Measurements from ENCODE around the gene BABAM2.
"Not testable (repeated sequence)": the region's sequence is repeated elsewhere in the genome, so short reads cannot be mapped to it uniquely, and the experiment has no call there.

Gene BABAM2

DNA sequence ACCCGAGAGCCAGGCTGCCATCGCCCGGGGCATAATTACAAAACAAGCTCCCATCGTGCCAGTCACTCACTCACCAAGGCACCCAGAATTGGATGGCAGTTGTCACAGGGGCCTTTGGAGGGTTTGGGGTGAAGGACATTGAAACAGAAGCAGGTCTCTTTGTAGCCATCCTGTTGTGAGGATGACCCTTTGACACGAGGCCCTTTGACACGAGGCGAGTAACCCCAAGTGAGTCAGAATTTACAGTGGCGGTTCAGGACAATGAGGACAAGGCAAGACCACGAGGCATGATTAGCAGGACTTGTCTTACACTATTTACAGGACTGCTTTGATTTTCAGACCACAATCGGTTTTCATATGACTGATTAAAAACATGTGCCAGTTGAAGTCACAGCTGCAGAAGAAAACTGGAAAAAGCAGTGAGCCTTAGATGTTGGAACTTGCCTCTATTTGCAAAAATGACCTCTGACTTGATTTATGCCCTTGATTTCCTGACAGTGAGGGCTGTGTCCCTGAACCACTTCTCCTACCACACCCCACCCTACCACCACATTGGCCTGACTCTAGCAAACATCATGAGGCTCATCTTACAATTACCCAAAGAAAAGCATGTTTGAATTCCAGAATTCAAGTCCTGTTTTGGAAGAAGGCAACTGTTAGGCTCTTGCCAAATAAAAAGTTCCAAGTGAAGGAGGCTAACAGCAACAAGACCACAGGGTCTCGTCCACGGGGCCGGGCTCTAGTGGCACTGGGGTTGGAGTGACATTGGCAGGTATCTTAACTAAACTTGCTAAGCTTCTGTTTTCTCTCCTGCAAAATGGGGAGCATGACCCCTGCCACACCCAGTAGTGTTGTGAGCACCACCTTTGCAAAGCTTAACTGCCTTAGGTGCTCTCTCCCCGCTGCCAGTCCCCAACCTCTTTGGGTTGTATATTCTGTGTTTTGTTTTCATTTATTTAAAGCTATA lies 437.7 kb downstream of the BABAM2 start:
- no peak for DNase-seq (ENCODE audit: low read depth in 3 of 3)

DNA sequence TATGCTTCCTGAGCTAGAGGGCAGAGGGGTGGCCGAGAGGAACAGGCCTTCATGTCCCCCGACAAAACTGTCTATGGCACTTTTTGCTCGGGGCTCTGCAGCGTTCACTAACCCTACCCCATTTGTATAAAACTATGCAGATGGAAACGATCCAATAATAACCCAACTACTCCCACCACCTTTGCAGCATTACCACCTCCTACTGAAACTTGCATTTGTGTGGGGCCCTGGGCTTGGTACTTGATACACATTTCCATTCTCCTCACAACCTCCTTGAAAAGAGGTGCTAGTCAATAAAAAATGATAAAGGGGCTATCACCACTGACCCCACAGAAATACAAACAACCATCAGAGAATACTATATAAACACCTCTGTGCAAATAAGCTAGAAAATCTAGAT lies 438.7 kb downstream of the BABAM2 start:
- no peak for DNase-seq (ENCODE audit: low read depth in 3 of 3)

DNA sequence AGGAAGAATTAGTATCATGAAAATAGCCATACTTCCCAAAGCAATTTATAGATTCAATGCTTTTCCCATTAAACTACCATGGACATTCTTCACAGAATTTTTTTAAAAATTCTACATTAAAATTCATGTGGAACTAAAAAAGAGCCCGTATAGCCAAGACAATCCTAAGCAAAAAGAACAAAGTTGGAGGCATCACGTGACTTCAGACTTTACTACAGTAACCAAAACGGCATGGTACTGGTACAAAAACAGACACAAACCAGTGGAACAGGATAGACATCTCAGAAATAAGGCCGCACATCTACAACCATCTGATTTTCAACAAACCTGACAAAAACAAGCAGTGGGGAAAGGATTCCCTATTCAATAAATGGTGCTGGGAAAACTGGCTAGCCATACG lies 440.2 kb downstream of the BABAM2 start:
- not testable (repeated sequence) for DNase-seq (ENCODE audit: low read depth in 3 of 3)

DNA sequence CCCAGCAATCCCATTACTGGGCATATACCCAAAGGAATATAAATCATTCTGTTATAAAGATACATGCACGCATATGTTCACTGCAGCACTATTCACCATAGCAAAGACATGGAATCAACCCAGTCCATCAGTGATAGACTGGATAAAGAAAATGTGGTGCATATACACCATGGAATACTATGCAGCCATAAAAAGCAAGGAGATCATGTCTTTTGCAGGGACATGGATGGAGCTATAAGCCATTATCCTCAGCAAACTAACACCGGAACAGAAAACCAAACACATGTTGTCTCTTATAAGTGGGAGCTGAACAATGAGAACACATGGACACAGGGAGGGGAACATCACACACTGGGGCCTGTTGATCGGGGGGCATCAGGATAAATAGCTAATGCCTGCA lies 441.3 kb downstream of the BABAM2 start:
- not testable (repeated sequence) for DNase-seq (ENCODE audit: low read depth in 3 of 3)

DNA sequence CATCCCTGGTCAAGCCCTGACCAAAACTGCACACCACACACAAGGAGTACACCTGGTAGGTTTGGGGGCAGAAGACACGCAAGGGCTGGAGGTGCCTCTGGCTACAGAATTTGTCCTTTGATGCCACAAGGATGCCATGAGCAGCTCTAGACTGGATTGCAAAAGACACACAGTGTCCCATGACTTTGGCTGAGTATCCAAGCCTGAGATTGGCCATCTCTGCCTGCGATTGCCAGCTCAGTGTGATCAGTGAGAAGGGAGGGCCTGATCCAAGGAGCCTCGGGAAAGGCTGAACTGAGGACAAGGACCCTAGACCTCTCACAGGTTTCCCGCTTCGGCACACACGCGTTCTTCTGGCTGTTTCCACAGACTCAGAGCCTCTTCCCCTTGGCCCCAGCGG lies 442.2 kb downstream of the BABAM2 start:
- no peak for DNase-seq (ENCODE audit: low read depth in 3 of 3)

DNA sequence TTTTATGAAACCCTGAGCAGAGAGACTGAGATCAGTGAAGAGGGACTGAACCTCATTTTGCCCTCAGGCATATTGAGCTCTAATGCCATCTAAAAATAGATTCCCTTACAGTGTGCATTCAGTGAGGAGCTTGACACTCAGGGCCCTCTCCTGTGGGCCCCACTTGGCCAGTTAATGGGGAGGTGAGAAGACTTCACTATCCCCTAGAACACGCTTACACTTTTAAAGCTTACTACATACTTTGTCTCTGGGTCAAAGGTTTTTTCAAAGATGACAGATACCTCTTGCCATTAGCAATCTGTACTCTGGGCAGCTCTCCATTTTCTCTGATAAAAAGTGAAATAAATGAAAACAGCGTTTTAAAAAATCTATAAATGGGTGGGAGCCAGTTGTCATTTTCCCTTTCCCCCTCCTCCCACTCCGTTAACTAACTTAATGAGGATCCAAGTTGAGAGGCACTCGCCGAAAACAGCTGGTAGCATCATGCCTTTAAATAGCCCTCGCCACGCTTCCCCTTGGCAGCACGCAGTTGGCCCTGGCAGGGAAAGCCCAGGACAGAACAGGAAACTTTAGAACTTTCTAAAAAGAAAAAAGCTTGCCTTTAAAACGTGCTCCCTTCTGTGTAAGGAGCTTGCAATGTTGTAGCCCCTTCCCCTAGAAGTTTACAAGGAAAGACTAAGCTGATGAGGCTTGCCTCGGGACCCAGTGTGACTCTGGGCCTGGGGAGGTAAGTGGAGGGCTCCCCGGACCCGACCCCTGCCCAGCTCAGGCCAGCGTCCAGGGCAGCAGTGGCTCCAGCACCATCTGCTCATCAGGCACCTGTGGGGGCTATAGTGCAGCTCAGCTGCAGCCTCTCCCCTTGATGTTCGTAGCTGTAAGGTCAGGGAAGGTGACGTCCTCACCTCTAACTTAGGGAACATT lies 443.3 kb downstream of the BABAM2 start:
- no peak for DNase-seq (ENCODE audit: low read depth in 3 of 3)

DNA sequence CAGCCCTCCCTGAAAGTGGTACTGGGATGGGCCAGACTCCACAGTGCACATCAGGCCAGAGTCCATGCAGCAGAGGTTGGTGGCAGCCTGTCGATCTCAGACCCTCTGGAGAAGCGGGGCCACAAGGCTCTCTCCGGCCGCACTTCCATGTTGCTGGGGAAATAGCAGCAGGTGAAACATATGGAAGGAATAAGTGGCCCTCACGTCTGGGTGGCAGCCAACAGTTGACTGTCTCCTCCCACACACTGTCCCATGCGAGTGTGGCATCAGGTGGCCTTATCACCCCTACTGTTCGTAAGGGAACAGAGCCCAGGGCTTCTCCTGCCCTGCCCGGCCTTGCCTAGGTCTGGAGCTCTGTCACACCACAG lies 444.0 kb downstream of the BABAM2 start:
- DNase-seq (ENCODE audit: low read depth in 3 of 3), result no peak

DNA sequence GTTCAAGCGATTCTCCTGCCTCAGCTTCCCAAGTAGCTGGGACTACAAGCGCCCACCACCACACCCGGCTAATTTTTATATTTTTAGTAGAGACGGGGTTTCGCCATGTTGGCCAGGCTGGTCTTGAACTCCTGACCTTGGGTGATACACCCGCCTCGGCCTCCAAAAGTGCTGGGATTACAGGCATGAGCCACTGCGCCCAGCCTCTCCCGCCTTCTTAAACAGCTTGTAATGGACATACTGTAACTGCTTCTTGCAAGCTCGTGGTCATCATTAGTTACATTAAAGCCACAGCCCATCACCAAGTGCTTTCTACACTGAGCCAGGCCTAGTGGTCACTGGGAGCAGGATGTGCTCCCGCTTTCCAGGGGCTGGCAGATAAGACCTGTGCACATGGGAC lies 444.7 kb downstream of the BABAM2 start:
- not testable (repeated sequence) for DNase-seq (ENCODE audit: low read depth in 3 of 3)

DNA sequence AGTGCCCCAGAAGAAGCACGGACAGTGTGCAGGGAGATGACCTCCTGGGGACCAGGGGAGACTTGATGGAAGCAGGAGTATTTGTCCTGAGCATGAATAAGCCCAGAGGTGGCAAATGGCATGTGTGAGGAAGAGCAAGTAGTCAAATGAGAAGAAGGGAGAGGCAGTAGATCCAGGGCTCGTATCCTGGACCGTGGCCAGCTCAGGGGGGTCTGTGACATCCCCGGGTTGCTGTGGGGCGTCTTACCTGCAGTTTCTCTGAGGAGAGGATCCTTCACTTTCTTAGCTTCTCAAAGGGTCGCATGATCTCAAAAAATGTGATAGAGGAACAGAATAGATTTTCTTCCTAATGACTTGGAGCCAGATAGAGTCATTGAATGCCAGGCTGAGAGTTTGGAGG lies 445.1 kb downstream of the BABAM2 start:
- no peak for DNase-seq (ENCODE audit: low read depth in 3 of 3)

DNA sequence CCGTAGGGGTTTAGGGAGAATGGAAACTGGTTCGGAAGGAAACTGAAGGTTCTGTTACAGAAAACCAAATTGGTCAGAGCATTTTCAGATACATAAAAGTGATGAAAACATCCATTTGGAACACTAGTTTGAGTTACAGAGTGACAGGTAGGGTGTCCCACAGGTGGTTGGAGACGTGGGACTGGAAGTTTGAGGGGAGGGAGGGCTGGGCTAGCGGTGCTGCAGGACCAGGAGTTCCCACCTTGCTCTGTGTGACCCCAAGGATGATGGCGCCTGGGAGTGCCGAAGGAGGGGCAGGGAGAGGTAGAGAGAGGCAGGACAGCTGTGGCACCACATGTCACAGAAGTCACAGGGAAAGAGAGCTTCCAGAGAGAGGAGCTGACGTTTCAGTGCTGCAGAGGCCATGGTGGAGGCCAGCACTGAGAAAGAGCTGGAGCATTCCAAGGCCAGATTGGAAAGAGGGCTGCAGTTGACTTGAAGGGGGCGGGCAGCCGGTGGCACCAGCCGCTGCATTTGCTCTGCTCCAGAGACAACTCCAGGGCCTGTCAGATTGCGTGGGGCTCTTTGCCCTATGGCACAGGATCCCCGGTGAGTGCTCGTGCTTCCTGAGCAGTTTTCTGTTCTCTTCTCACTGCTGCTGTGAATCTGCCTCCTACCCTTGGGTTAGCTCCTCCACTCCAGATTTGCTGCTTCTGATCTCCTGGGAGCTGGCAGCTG lies 445.9 kb downstream of the BABAM2 start:
- DNase-seq (ENCODE audit: low read depth in 3 of 3), result no peak

DNA sequence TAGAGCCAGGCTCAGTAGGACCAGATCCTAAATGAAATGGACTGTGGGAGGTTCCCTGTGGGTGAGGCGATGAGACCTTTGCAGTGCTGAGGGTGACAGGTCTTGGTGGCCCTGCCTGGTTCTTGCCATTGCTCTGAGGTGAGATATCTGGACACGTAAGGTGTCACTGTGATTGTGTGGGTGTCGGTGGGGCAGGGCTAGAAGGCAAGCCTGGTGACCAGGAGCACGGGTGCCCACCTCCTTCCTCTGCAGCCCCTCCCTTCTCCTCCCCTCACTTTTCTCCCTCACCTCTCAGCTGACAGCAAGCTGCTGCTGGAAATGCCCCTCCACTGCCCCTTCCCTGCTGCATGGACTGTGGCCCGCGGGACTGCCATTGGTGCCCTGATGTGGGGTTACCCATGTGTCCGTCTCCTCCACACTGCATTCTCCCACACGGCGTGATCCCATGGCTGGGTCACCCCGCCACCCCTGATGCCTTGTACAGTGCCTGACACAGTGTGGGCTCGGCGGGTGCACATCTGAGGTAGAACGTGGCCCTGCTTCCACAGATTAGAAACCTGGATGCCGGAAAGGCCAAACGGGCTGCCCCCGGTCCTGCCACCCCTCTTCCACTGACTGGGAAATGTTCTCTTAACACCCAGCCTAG lies 446.6 kb downstream of the BABAM2 start:
- no peak for DNase-seq (ENCODE audit: low read depth in 3 of 3)

DNA sequence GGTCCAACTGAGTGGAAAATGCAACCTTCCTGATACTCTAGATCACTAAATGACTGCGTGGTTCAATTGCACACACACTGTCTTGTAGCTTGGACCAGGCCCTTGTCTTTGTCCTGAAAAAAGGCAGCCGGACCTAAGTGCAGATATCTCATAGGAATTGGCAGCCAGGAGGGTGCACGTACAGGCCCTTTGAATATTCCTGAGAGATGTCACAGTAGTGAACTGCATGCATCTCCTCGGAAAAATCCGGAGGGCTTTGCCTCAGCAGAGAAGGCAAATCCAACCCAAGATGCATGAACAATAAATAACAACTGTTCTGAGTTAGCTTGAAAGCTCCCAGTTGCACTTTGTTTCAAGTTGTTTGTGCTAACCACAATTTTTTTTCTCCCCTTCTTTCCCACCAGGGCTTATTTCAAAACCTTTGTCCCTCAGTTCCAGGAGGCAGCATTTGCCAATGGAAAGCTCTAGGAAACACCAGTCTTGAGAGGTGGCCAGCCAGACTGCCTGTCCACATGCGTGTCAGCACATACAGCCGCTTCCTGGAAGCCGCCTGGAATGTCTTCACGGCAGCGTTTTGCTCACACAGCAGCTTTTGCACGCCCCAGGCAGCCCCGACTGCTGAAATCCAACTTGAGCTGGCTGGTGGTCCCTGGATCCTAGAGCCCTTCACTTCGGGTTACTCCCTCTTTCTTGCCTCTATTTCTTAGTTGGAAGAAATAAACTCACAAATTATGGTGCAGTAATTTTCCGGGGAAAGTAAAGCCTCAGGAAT lies 447.7 kb downstream of the BABAM2 start:
- no peak for DNase-seq (ENCODE audit: low read depth in 3 of 3)

DNA sequence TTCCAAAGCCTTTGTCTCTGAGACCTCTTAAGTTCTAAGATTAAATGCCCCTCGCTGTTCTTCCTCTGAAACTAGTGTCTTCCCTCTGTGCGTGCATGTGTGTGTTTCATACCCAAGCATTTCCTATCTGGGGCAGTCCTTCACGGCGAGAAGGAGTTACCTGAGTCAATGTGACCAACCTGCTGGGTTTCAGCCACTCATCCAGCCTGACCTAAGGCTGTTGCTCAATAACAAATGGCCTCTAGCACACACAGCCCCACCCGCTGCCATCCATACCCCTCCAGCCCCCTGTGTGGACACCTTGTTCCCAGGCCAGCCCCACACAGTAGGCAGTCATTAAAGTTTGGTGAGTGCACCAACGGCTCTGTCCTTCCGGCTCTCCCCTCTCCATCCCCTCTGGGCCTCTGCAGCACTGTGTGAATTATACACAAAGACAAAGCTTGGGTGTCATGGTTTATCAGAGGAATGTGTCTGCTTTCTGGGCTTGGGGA lies 448.3 kb downstream of the BABAM2 start:
- DNase-seq (ENCODE audit: low read depth in 3 of 3), result no peak

DNA sequence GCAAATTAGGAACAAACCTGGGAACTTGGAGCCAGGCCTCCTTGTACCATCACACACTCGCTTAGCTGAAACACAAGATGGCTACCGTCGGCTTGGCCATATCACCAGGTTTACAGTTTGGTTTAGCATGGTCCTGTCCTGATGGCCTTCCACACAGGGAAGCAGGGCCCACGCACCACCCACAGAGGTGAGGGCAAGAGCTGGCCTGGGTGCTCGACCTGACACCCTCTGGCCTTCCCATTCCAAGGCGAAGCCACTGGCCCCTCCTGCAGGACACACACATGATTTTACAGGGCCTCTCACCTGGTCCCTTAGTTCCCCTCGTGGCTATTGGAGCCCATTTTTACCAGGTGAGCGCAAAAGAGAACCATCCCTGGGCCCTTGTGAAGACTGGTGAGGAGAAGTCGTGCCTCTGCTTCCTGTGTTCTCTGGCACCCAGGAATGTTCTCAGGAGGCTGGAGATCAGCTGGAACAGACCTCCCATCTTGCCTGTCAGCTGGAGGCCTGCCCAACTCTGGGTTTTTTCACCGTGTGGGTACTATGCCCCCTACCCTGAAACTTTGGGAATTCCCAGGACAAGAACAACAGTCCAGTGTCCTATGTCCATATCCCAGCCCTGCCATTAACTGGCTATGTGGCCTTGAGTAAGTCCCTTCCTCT lies 449.1 kb downstream of the BABAM2 start:
- DNase-seq (ENCODE audit: low read depth in 3 of 3), result no peak

DNA sequence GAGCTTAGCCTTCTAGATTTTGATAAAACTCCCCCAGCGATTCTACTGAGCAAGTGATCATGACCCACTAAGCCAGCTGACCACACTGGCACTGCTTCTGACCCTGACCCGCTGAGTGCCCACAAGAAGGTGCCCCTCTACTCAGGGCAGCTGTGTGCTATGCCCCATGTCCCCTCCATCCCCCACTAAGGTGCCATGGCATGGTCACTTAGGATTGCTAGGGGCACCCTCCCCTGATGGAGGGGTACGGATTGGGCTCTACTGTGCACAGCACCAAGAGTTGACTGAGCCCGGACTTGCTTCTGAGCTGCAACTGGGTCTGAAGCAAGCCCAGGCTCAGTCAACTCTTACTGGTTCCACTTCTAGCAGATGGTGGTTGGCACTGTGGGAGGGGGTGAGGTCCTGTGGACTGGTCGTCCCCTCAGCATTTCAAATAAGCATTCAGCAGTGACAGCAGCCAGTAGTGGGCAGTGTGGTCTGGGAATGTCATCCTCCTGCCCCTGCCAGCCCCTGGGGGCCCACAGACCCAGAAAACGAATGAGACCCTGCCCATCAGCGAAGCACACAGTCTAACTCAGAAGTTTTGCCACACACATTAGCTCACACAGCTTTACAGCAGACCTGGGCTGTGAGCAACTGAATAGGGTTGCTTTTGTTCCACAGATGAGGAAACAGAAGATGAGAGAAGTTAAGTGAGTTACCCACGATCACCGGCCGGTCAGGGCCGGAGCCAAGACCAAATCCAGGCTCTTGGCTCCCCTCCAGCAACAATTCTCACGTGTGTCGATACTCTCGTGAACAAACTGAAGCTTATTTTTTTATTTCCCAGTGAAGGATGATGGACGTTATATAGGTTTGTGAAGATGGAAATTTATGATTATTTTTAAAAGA lies 450.0 kb downstream of the BABAM2 start:
- DNase-seq (ENCODE audit: low read depth in 3 of 3), result no peak

DNA sequence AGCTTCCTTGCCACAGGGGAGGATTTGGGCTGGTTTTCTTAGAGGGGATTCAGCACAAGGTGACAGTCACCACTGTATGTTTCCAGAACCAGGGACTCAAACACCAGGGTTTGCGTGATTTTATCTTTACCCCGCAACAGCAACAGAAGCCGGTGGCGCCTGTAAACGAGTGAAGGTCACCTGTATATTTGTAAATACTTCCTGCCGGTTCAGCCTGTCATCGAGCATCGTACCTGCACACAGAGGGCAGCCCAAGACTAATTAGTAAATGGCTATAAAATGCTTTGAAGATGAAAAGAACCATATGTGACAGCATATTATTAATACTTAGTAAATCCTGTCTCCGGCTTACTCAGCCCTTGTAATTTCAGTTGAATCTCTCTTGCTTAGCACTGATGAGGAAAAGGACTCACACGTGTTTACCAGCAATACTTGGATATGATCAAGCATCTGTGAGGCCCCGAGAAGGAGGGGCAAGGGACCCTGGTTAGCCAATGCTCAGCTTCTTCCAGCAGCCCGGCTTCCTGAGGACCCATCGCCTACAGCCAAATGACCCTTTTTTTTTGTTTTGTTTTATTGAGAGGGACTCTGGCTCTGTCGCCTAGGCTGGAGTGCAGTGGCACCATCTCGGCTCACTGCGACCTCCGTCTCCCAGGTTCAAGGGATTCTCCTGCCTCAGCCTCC lies 450.8 kb downstream of the BABAM2 start:
- no peak for DNase-seq (ENCODE audit: low read depth in 3 of 3)

DNA sequence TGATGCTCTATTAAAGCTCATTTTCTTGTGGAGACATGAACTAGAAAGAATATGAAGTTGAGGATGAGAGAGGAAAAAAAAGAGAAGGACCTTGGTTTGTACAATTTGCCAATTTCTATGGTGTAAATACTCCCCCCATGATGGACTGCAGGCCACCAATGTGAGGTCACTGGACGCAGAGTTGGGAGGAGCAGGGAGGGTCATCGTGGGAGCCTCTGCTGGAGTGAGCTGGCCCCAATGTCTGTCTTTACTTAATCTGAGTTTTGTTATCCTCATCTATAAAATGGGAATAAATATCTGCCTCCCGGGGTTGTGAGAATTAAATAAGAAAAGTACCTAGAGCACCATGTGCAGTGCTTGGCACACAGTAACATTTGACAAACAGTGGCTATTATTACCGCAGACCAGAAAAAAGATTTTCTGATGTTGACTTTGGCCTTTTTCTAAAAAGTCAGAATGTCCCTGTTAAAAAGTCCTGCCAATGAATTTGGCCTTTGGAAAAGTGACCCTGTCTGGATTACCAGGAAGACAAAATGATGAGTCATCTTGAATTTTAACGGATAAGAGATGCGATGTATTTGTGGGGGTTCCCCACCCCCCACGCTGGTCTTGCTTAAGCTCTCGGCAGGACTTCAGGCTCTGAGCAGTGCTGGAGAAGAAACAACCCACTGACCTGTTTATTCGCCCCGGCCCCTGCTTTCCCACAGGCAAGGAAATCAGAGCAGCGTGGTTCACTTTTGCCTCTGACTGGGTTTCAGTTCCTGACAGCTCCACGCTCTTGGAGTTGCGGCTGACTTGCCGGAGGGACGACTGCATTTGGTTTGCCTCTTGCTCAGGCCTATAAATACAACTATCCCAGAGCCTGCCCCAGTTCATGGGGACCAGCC lies 451.8 kb downstream of the BABAM2 start:
- DNase-seq (ENCODE audit: low read depth in 3 of 3), result no peak
